A549 (cell line): ENCODE data around the gene SPTBN4. TPM values are rescaled to one million over a fixed set of nuclear protein-coding genes. Genes with fewer than 3 reads are reported as not detected.

Source experiments
- BHLHE40 ChIP-seq: IDR thresholded peaks from 2 replicates; pipeline ENCODE4 v1.6.1; 2012; ENCODE audit warnings: low read depth, low read length, inconsistent platforms
- CBX2 ChIP-seq: fragments of 200-600 bp; sonication (generic); IDR thresholded peaks from 2 replicates; pipeline ENCODE4 v1.6.1; 2016; ENCODE audit warnings: low read depth, mild to moderate bottlenecking, borderline replicate concordance
- CEBPB ChIP-seq, 2 experiments: fragments of >200 bp in 1 of 2; sonication (Bioruptor Twin) in 1 of 2; formaldehyde crosslinking in 1 of 2; IDR thresholded peaks; 2 replicates each; pipeline ENCODE4 v1.6.1; 2012 to 2016
- CHD2 ChIP-seq: fragments of 150-350 bp; IDR thresholded peaks from 2 replicates; pipeline ENCODE4 v1.6.1; 2014; ENCODE audit warnings: low read length; ENCODE audit not compliant: partially characterized antibody
- CHD4 ChIP-seq: fragments of 200-600 bp; sonication (generic); IDR thresholded peaks from 2 replicates; pipeline ENCODE4 v1.6.1; 2016; ENCODE audit warnings: antibody characterized with exemption, mild to moderate bottlenecking, borderline replicate concordance
- CTCF ChIP-seq: fragments of >200 bp; sonication (Bioruptor Twin); formaldehyde crosslinking; IDR thresholded peaks from 3 replicates; pipeline ENCODE4 v1.5.1; 2016
- EHF ChIP-seq: fragments of 250-450 bp; sonication (Bioruptor Pico); IDR thresholded peaks from 2 replicates; pipeline ENCODE4 v1.5.0; 2020; ENCODE audit warnings: mild to moderate bottlenecking
- EHMT2 ChIP-seq: fragments of 200-600 bp; sonication (generic); IDR thresholded peaks from 2 replicates; pipeline ENCODE4 v1.6.1; 2016; ENCODE audit warnings: antibody characterized with exemption, low read depth, mild to moderate bottlenecking, moderate library complexity
- EP300 ChIP-seq, 2 experiments: fragments of >200 bp; sonication (Bioruptor Twin); formaldehyde crosslinking; IDR thresholded peaks; 2 replicates in 1 of 2; 3 replicates in 1 of 2; pipeline ENCODE4 v1.6.1; 2016 to 2017
- FOSB ChIP-seq: fragments of 250-450 bp; sonication (Bioruptor Pico); IDR thresholded peaks from 2 replicates; pipeline ENCODE4 v1.5.0; 2020; ENCODE audit warnings: mild to moderate bottlenecking, moderate library complexity
- FOSL2 ChIP-seq, 2 experiments: fragments of 450-650 bp in 1 of 2; fragments of >200 bp in 1 of 2; sonication (Bioruptor Twin) in 1 of 2; formaldehyde crosslinking; IDR thresholded peaks; 2 replicates each; pipeline versions ENCODE4 v1.5.0 to v1.6.1; 2016 to 2020; ENCODE audit warnings: mild to moderate bottlenecking in 1 of 2, moderate library complexity in 1 of 2
- HDAC2 ChIP-seq: fragments of 200-600 bp; sonication (generic); IDR thresholded peaks from 2 replicates; pipeline ENCODE4 v1.6.1; 2016
- HMGXB4 ChIP-seq: fragments of 250-450 bp; sonication (Bioruptor Pico); IDR thresholded peaks from 2 replicates; pipeline ENCODE4 v1.5.0; 2021; ENCODE audit warnings: mild to moderate bottlenecking, moderate library complexity, borderline replicate concordance
- HOXA7 ChIP-seq: fragments of 250-450 bp; sonication (Bioruptor Pico); IDR thresholded peaks from 2 replicates; pipeline ENCODE4 v1.5.0; 2020; ENCODE audit warnings: mild to moderate bottlenecking, moderate library complexity
- HOXB13 ChIP-seq: fragments of 250-450 bp; sonication (Bioruptor Pico); IDR thresholded peaks from 2 replicates; pipeline ENCODE4 v1.5.0; 2020; ENCODE audit warnings: low read depth, mild to moderate bottlenecking, moderate library complexity
- HOXB5 ChIP-seq: fragments of 250-450 bp; sonication (Bioruptor Pico); IDR thresholded peaks from 2 replicates; pipeline ENCODE4 v1.5.0; 2020; ENCODE audit warnings: mild to moderate bottlenecking, moderate library complexity
- JUN ChIP-seq, 2 experiments: fragments of >200 bp; sonication (Bioruptor Twin); formaldehyde crosslinking; IDR thresholded peaks; 2 replicates in 1 of 2; 3 replicates in 1 of 2; pipeline ENCODE4 v1.6.1; 2016 to 2017
- KDM1A ChIP-seq: fragments of 200-600 bp; sonication (generic); IDR thresholded peaks from 2 replicates; pipeline ENCODE4 v1.6.1; 2016; ENCODE audit warnings: low read depth, mild to moderate bottlenecking
- KDM5A ChIP-seq: fragments of 200-600 bp; sonication (generic); IDR thresholded peaks from 2 replicates; pipeline ENCODE4 v1.6.1; 2016; ENCODE audit warnings: antibody characterized with exemption, mild to moderate bottlenecking
- MAFK ChIP-seq: fragments of 450-650 bp; IDR thresholded peaks from 2 replicates; pipeline ENCODE4 v1.6.1; 2014; ENCODE audit not compliant: partially characterized antibody
- MAZ ChIP-seq: fragments of 150-350 bp; IDR thresholded peaks from 2 replicates; pipeline ENCODE4 v1.6.1; 2014; ENCODE audit warnings: antibody characterized with exemption, low read depth, low read length, borderline replicate concordance
- MYC ChIP-seq: IDR thresholded peaks from 2 replicates; pipeline ENCODE4 v1.6.1; 2012; ENCODE audit warnings: mild to moderate bottlenecking, inconsistent platforms, low read length, improper control_type of control experiment, borderline replicate concordance
- NFE2L2 ChIP-seq: fragments of 150-350 bp; conservative IDR thresholded peaks from 2 replicates; pipeline ENCODE4 v1.6.1; 2014; ENCODE audit warnings: low read length
- NPAS2 ChIP-seq: fragments of 250-450 bp; sonication (Bioruptor Pico); IDR thresholded peaks from 2 replicates; pipeline ENCODE4 v1.8.0; 2022; ENCODE audit warnings: mild to moderate bottlenecking, moderate library complexity, borderline replicate concordance
- NR3C1 ChIP-seq: fragments of >200 bp; sonication (Bioruptor Twin); formaldehyde crosslinking; IDR thresholded peaks from 3 replicates; pipeline ENCODE4 v1.6.1; 2017
- PBX3 ChIP-seq: IDR thresholded peaks from 2 replicates; pipeline ENCODE4 v1.6.1; 2012
- POLR2A ChIP-seq: IDR thresholded peaks from 2 replicates; pipeline ENCODE4 v1.6.1; 2012; ENCODE audit warnings: mild to moderate bottlenecking, low read length
- RAD21 ChIP-seq, 2 experiments: fragments of >200 bp in 1 of 2; sonication (Bioruptor Twin) in 1 of 2; formaldehyde crosslinking in 1 of 2; IDR thresholded peaks in 1 of 2; conservative IDR thresholded peaks in 1 of 2; 2 replicates in 1 of 2; 3 replicates in 1 of 2; pipeline ENCODE4 v1.6.1; 2012 to 2018; ENCODE audit warnings: inconsistent platforms in 1 of 2
- RARB ChIP-seq: fragments of 250-450 bp; sonication (Bioruptor Pico); IDR thresholded peaks from 2 replicates; pipeline ENCODE4 v1.8.0; 2021; ENCODE audit warnings: mild to moderate bottlenecking, moderate library complexity
- SMC3 ChIP-seq: fragments of >200 bp; sonication (Bioruptor Twin); formaldehyde crosslinking; IDR thresholded peaks from 3 replicates; pipeline ENCODE4 v1.6.1; 2018; ENCODE audit warnings: inconsistent platforms
- TFCP2L1 ChIP-seq: fragments of 250-450 bp; sonication (Bioruptor Pico); IDR thresholded peaks from 2 replicates; pipeline ENCODE4 v1.5.0; 2021; ENCODE audit warnings: mild to moderate bottlenecking
- TP53 ChIP-seq: fragments of 250-450 bp; sonication (Bioruptor Pico); IDR thresholded peaks from 2 replicates; pipeline ENCODE4 v1.5.0; 2021; ENCODE audit warnings: mild to moderate bottlenecking, moderate library complexity
- ZNF302 ChIP-seq: fragments of 250-450 bp; sonication (Bioruptor Pico); IDR thresholded peaks from 2 replicates; pipeline ENCODE4 v1.9.0; 2021; ENCODE audit warnings: inconsistent platforms, mild to moderate bottlenecking, moderate library complexity
- polyA plus RNA-seq, 4 experiments: library from polyadenylated mRNA; depleted of rRNA in 3 of 4; stranded (reverse); fragments of >200 nt; fragmentation: RNase III in 1 of 4; extraction: RNeasy Plus Mini Kit Qiagen cat#74134 plus additional on column Dnase treatment in 1 of 4; gene quantifications; 2 replicates in 3 of 4; 3 replicates in 1 of 4; pipeline ENCODE4 v1.2.3, GENCODE V29; 2011 to 2017
- TF ChIP-seq, protein P1 (sequence below): IDR thresholded peaks from 2 replicates; pipeline ENCODE4 v1.6.1; 2012; ENCODE audit warnings: low read depth, borderline replicate concordance
- TF ChIP-seq, protein P2 (sequence below): fragments of >200 bp; sonication (Bioruptor Twin); formaldehyde crosslinking; IDR thresholded peaks from 2 replicates; pipeline ENCODE4 v1.6.1; 2016
- TF ChIP-seq, protein P3 (sequence below): fragments of 450-650 bp; IDR thresholded peaks from 2 replicates; pipeline ENCODE4 v1.6.1; 2014; ENCODE audit warnings: antibody characterized with exemption

Gene SPTBN4
- polyA plus RNA-seq, 2 of the 4 experiments (the other 2 are of a cell fraction) = 1.4 to 2.2 TPM

DNA sequence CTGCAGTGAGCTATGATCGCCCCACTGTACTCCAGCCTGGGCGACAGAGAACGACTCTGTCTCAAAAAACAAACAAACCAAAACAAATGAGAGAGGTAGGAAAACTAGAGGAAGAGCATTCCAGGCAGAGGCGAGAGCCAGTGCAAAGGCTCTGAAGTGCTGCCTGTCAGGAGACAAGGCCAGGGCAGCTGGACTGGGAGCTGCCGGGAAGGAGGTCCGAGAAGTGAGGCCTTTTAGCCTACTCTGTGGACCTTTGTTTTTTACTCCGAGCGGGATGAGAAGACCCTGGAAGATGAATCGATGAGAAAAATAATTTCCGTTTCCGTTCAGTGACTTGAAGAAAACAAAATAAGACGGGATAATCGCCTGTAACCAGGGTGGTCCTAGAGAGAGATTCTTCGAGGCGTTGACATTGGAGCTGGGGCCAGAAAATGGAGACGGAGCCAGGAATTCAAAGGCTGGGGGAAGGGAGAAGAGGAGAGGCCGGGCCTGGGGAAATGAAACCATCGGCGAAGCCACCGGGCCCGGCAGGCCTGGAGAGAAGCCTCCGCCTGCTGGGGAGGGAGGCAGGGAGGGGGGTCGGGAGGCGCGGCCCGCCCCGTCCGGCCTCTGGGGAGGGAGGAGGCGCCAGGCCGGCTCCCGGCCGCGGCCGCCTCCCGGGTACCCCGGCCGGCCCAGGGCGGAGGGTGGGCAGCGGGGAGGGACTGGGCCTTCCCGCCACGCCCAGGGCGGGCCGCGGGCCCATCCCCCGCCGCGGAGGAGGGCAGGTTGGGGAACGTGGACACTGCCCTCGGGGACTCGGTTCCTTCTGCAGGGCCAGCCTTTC lies 33.2 kb upstream of the SPTBN4 start (continued):
- TF ChIP-seq, protein P1, sequence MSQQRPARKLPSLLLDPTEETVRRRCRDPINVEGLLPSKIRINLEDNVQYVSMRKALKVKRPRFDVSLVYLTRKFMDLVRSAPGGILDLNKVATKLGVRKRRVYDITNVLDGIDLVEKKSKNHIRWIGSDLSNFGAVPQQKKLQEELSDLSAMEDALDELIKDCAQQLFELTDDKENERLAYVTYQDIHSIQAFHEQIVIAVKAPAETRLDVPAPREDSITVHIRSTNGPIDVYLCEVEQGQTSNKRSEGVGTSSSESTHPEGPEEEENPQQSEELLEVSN = peak; percentile 73; the same call in 1 of the 2 replicates
- TF ChIP-seq BHLHE40 (no peak), CBX2 (no peak), CEBPB (IDR thresholded peaks at IDR 0.05) (0 out of 4 replicates have a peak, but pooled peaks of 1 of the 2 experiments have one; percentile 3), FOSB (peak; percentile 83), HDAC2 (no peak), TFCP2L1 (0 out of 2 replicates have a peak, but pooled peaks have one; percentile 52), SMC3 (peak; percentile 45), CTCF (no peak), HMGXB4 (no peak), MYC (peak; percentile 60; the same call in 1 of the 2 replicates), RARB (CRISPR knock-in tag) (no peak), HOXB5 (CRISPR knock-in tag) (peak; percentile 84; the same call in 1 of the 2 replicates), CHD2 (peak; percentile 47), PBX3 (no peak; the same call in 1 of the 2 replicates), HOXB13 (CRISPR knock-in tag) (peak; percentile 56; the same call in 1 of the 2 replicates), CHD4 (no peak), NPAS2 (CRISPR knock-in tag) (no peak; the same call in 1 of the 2 replicates), TP53 (peak; percentile 84; the same call in 1 of the 2 replicates), HOXA7 (CRISPR knock-in tag) (0 out of 2 replicates have a peak, but pooled peaks have one; percentile 52), EHMT2 (no peak), FOSL2 (IDR thresholded peaks at IDR 0.05) (no peak), FOSL2 (CRISPR knock-in tag; IDR thresholded peaks at IDR 0.05) (peak; percentile 38; the same call in 1 of the 2 replicates), NFE2L2 (no peak), KDM1A (no peak), KDM5A (no peak), ZNF302 (CRISPR knock-in tag) (no peak), MAZ (peak; percentile 95), NR3C1 (no peak), JUN (IDR thresholded peaks at IDR 0.05) (peak; percentile 40 to 97; a peak in 4 of 5 replicates), MAFK (no peak), RAD21 (conservative IDR thresholded peaks at IDR 0.05 in 1 of 2, IDR thresholded peaks at IDR 0.05 in 1 of 2) (no peak; a peak in 1 of 5 replicates), EHF (CRISPR knock-in tag) (peak; percentile 79; the same call in 1 of the 2 replicates), EP300 (IDR thresholded peaks at IDR 0.05) (no peak), POLR2A (peak; percentile 90)
- TF ChIP-seq, protein P2, sequence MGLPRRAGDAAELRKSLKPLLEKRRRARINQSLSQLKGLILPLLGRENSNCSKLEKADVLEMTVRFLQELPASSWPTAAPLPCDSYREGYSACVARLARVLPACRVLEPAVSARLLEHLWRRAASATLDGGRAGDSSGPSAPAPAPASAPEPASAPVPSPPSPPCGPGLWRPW = no peak
- TF ChIP-seq, protein P3, sequence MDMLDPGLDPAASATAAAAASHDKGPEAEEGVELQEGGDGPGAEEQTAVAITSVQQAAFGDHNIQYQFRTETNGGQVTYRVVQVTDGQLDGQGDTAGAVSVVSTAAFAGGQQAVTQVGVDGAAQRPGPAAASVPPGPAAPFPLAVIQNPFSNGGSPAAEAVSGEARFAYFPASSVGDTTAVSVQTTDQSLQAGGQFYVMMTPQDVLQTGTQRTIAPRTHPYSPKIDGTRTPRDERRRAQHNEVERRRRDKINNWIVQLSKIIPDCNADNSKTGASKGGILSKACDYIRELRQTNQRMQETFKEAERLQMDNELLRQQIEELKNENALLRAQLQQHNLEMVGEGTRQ = no peak
